ENCODE data around the gene UBA5.

DNA sequence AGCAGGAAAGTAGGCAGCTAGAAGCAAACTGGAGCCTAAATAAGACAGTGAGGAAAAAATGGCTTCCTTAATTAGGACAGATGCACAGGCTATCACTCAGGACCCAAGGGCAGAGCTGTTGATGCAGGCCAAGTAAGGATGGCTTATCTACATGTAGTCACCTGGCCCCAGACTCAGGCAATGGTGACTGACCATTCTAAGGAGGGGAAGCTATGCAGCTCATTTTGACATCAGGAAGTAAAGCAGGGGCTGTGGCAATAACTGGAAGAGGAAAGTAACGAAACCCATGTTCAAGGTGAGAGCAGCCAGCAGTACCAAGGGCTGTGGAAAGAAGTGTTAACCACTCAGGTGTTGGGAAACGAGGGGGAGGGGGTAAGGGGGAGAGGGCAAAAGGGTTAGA lies 16.8 kb upstream of the UBA5 start:
- TF ChIP-seq, protein P1, sequence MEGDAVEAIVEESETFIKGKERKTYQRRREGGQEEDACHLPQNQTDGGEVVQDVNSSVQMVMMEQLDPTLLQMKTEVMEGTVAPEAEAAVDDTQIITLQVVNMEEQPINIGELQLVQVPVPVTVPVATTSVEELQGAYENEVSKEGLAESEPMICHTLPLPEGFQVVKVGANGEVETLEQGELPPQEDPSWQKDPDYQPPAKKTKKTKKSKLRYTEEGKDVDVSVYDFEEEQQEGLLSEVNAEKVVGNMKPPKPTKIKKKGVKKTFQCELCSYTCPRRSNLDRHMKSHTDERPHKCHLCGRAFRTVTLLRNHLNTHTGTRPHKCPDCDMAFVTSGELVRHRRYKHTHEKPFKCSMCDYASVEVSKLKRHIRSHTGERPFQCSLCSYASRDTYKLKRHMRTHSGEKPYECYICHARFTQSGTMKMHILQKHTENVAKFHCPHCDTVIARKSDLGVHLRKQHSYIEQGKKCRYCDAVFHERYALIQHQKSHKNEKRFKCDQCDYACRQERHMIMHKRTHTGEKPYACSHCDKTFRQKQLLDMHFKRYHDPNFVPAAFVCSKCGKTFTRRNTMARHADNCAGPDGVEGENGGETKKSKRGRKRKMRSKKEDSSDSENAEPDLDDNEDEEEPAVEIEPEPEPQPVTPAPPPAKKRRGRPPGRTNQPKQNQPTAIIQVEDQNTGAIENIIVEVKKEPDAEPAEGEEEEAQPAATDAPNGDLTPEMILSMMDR (IDR thresholded peaks at IDR 0.05; ENCODE audit: low read depth, low read length, missing input control), result no peak
- TF ChIP-seq TAF1 (conservative IDR thresholded peaks at IDR 0.05) (no peak), YY1 (IDR thresholded peaks at IDR 0.05) (no peak), RXRA (IDR thresholded peaks at IDR 0.05) (no peak)
- TF ChIP-seq, protein P2, sequence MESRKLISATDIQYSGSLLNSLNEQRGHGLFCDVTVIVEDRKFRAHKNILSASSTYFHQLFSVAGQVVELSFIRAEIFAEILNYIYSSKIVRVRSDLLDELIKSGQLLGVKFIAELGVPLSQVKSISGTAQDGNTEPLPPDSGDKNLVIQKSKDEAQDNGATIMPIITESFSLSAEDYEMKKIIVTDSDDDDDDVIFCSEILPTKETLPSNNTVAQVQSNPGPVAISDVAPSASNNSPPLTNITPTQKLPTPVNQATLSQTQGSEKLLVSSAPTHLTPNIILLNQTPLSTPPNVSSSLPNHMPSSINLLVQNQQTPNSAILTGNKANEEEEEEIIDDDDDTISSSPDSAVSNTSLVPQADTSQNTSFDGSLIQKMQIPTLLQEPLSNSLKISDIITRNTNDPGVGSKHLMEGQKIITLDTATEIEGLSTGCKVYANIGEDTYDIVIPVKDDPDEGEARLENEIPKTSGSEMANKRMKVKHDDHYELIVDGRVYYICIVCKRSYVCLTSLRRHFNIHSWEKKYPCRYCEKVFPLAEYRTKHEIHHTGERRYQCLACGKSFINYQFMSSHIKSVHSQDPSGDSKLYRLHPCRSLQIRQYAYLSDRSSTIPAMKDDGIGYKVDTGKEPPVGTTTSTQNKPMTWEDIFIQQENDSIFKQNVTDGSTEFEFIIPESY (IDR thresholded peaks at IDR 0.05), result no peak

Data from liver (tissue), 3 donors.